ENCODE results near the gene WFDC8. TPM values are rescaled to one million over a fixed set of nuclear protein-coding genes. Genes with fewer than 3 reads are reported as not detected.

Gene WFDC8
- total RNA-seq, 1 donor from 2014 or later: not detected

- peak; percentile 7 for DNase-seq (ENCODE audit: low read depth)
- H3K4me3 ChIP-seq (ENCODE audit: low read depth, low read length): no peak overlapping the region
- peak; percentile 13 for TF ChIP-seq CTCF (IDR thresholded peaks at IDR 0.05; ENCODE audit: insufficient read depth, low read length, poor library complexity, severe bottlenecking)
Observed at GRCh38 chr20:45545754-45546453, 33.2 kb downstream of the WFDC8 start.

GRCh38 chr20:45545351-45545750, 33.7 kb downstream of the WFDC8 start:
- Histone ChIP-seq H3K4me3 (ENCODE audit: low read depth, low read length) (no peak overlapping the region), H3K27me3 (ENCODE audit: control insufficient read depth, insufficient read depth, low read length) (no peaks in the 10 kb centered on the region), H3K36me3 (ENCODE audit: control insufficient read depth, insufficient read depth, low read length) (no peaks in the 10 kb centered on the region)
- DNase-seq (ENCODE audit: low read depth): no peak
- no peak for TF ChIP-seq CTCF (IDR thresholded peaks at IDR 0.05; ENCODE audit: insufficient read depth, low read length, poor library complexity, severe bottlenecking)

More at GRCh38 chr20:45545754-45546453, 33.2 kb downstream of the WFDC8 start:
- no peaks in the 10 kb centered on the region for H3K36me3 ChIP-seq (ENCODE audit: control insufficient read depth, insufficient read depth, low read length)
- no peaks in the 10 kb centered on the region for H3K27me3 ChIP-seq (ENCODE audit: control insufficient read depth, insufficient read depth, low read length)

GRCh38 chr20:45539382-45539781, 39.7 kb downstream of the WFDC8 start, which contains the start of gene WFDC6:
Gene WFDC6, minus strand, starts transcription at chr20:45539482. Its CDS starts 75 bp downstream, at chr20:45539407.
- DNase-seq (ENCODE audit: low read depth): no peak
- no peaks in the 10 kb centered on the region for H3K27me3 ChIP-seq (ENCODE audit: control insufficient read depth, insufficient read depth, low read length)
- no peaks in the 10 kb centered on the region for H3K36me3 ChIP-seq (ENCODE audit: control insufficient read depth, insufficient read depth, low read length)
- no peak within 1 kb of the TSS for H3K4me3 ChIP-seq (ENCODE audit: low read depth, low read length)
- no peak for TF ChIP-seq CTCF (IDR thresholded peaks at IDR 0.05; ENCODE audit: insufficient read depth, low read length, poor library complexity, severe bottlenecking)

GRCh38 chr20:45538209-45538799, 40.8 kb downstream of the WFDC8 start:
- no peak for TF ChIP-seq CTCF (IDR thresholded peaks at IDR 0.05; ENCODE audit: insufficient read depth, low read length, poor library complexity, severe bottlenecking)

GRCh38 chr20:45527294-45527693, 51.8 kb downstream of the WFDC8 start:
- H3K27me3 ChIP-seq (ENCODE audit: control insufficient read depth, insufficient read depth, low read length): no peaks in the 10 kb centered on the region
- no peak for TF ChIP-seq CTCF (IDR thresholded peaks at IDR 0.05; ENCODE audit: insufficient read depth, low read length, poor library complexity, severe bottlenecking)
- no peak for DNase-seq (ENCODE audit: low read depth)
- no peak overlapping the region for H3K4me3 ChIP-seq (ENCODE audit: low read depth, low read length)
- H3K36me3 ChIP-seq (ENCODE audit: control insufficient read depth, insufficient read depth, low read length): no peaks in the 10 kb centered on the region

More at GRCh38 chr20:45538209-45538799, 40.8 kb downstream of the WFDC8 start:
- no peak overlapping the region for H3K4me3 ChIP-seq (ENCODE audit: low read depth, low read length)
- DNase-seq (ENCODE audit: low read depth): no peak
- H3K36me3 ChIP-seq (ENCODE audit: control insufficient read depth, insufficient read depth, low read length): no peaks in the 10 kb centered on the region
- no peaks in the 10 kb centered on the region for H3K27me3 ChIP-seq (ENCODE audit: control insufficient read depth, insufficient read depth, low read length)

All from kidney epithelial cell (primary cell).